ENCODE measurements around the gene FAM120B. TPM values are rescaled to one million over a fixed set of nuclear protein-coding genes. Genes with fewer than 3 reads are reported as not detected.

FAM120B gene
- total and polyA plus RNA-seq, 2 of the 4 experiments (the other 2 are of a cell fraction), result 15.3 to 28.0 TPM

GRCh38 chr6:170443151-170443662 is 136.6 kb downstream of the FAM120B start:
- WGBS, 2 experiments (ENCODE audit: extremely low coverage in 2 of 2, insufficient read length in 1 of 2), result no CpG with 5 or more reads among the region's 8 CpGs
- Histone ChIP-seq H2BK5ac (ENCODE audit: low read depth, low read length, poor library complexity, severe bottlenecking) (no peak overlapping the region), H3K4me3 (ENCODE audit: insufficient read depth, low read depth, low read length) (no peak overlapping the region), H2AK5ac (ENCODE audit: low read depth, low read length) (no peak overlapping the region), H4K20me1 (ENCODE audit: insufficient read depth, low read length) (no peaks in the 10 kb centered on the region), H3K27ac (ENCODE audit: insufficient read depth, low read length) (no peak overlapping the region), H4K91ac (ENCODE audit: insufficient read depth, low read depth, low read length) (no peak overlapping the region), H3K18ac (ENCODE audit: low read depth, low read length) (no peak overlapping the region), H3K14ac (replicated peaks; ENCODE audit: low read depth, low read length) (no peak overlapping the region), H3K23ac (ENCODE audit: low read depth, low read length) (no peak overlapping the region), H2AK9ac (replicated peaks; ENCODE audit: low read depth, low read length, poor library complexity) (no peak overlapping the region), H2BK120ac (ENCODE audit: low read depth, low read length) (no peak overlapping the region), H3K4ac (ENCODE audit: low read depth, low read length) (no peak overlapping the region), H3K9ac (ENCODE audit: low read depth, low read length) (no peak overlapping the region), H3K9me1 (ENCODE audit: insufficient read depth, low read length) (peaks cover 8% of the 10 kb centered on the region), H3K4me2 (ENCODE audit: low read depth, low read length) (no peak overlapping the region), H2BK15ac (ENCODE audit: low read depth, low read length) (no peak overlapping the region), H4K8ac (ENCODE audit: low read depth in 2 of 2, low read length in 2 of 2) (no peak overlapping the region), H3K36me3 (ENCODE audit: control insufficient read depth, insufficient read depth, low read length) (no peaks in the 10 kb centered on the region), H4K5ac (ENCODE audit: low read depth, low read length) (no peak overlapping the region), H3K27me3 (ENCODE audit: control insufficient read depth, insufficient read depth, low read length) (no peaks in the 10 kb centered on the region), H3K79me1 (ENCODE audit: low read depth in 1 of 2, low read length in 2 of 2) (no peaks in the 10 kb centered on the region), H3K9me3 (ENCODE audit: control insufficient read depth, insufficient read depth, low read length) (no peaks in the 10 kb centered on the region; the same call in 1 of the 2 replicates), H3K56ac (ENCODE audit: extremely low read depth, insufficient read depth, low read length) (no peak overlapping the region), H2BK20ac (ENCODE audit: low read depth, low read length) (no peak overlapping the region), H3K4me1 (ENCODE audit: control insufficient read depth, insufficient read depth, low read length) (peaks cover 15% of the 10 kb centered on the region), H2AFZ (replicated peaks; ENCODE audit: low read length, poor library complexity) (no peak overlapping the region)
- ChIA-PET CTCF (no interaction called here), POLR2A (ENCODE audit: unreplicated experiment) (no interaction called here)
- ATAC-seq (ENCODE audit: low read depth) (no peak), DNase-seq (no peak)
- in situ Hi-C loops (cut with MboI; ENCODE audit: low sequenced_read_pairs) (no loop called here), dilution Hi-C loops (cut with HindIII; ENCODE audit: low sequenced_read_pairs, unreplicated experiment) (no loop called here), intact Hi-C loops (cut with micrococcal nuclease) (no loop called here)
- BruUV-seq (replicated peaks), result no TSS peak
- TF ChIP-seq USF2 (IDR thresholded peaks at IDR 0.05; ENCODE audit: low read depth, low read length) (no peak), MAZ (IDR thresholded peaks at IDR 0.05; ENCODE audit: borderline replicate concordance, low read depth, low read length) (no peak), MXI1 (IDR thresholded peaks at IDR 0.05; ENCODE audit: borderline replicate concordance, low read depth, low read length) (no peak), RCOR1 (IDR thresholded peaks at IDR 0.05; ENCODE audit: insufficient replicate concordance, low read length) (no peak), NFE2L2 (IDR thresholded peaks at IDR 0.05; ENCODE audit: low read depth, low read length) (no peak), RFX5 (IDR thresholded peaks at IDR 0.05; ENCODE audit: low read depth, low read length) (no peak), RAD21 (IDR thresholded peaks at IDR 0.05; ENCODE audit: low read length) (no peak), SMC3 (IDR thresholded peaks at IDR 0.05; ENCODE audit: low read depth, low read length) (no peak), FOS (IDR thresholded peaks at IDR 0.05; ENCODE audit: low read depth, low read length) (no peak)
